HG03025 (cell line): ENCODE data around the gene LAMA5.

Experiments
- ATAC-seq: cut with Tn5 transposase; IDR thresholded peaks from one replicate; pipeline ENCODE4 v1.9.1; 2021; ENCODE audit warnings: mild to moderate bottlenecking, moderate library complexity; ENCODE audit not compliant: unreplicated experiment, low FRiP score

LAMA5 gene

DNA sequence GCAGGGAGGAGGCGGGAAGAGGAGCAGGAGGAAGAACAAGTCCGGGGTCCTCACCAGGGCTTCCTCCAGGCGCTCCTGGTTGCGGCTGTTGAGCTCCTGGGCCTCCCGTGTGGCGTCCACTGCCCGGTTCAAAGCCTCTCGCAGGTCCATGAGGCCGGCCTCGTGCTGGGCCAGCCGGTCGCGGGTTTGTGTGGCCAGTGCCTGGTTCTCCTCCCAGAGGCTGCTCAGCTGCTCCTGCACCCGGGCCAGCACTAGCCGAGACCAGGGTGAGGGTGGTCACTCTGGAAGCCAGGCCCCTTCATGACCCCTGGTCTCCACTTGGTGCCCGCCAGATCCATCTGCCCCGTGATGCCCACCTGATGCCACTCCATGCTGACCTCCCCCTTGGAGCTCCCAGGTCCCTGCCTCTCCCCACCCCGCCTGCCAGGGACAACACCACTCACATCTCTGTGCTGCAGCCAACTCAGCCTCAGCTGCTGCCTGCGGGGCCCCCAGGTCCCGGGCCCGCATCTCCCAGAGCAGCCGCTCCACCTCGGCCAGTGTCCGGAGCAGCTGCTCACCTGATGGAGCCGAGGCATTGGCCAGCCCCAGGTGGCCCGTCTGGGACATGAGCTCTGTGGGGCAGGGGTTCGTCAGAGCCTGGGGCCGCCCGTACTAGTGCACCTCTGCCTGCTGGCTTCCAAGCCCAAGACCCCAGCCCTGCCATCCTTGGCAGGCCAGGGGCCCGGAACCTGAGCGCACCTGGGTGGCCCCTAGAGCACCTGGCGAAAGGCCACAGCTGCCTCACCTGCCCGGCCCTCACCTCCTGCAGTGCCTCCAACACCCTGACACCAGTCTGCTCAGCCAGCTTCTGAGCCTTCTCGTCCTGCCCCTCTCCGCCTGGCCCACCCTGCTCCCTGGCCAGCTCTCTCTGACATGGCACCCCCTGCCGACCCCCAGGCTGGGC lies 48.4 kb downstream of the LAMA5 start:
- ATAC-seq = no peak

DNA sequence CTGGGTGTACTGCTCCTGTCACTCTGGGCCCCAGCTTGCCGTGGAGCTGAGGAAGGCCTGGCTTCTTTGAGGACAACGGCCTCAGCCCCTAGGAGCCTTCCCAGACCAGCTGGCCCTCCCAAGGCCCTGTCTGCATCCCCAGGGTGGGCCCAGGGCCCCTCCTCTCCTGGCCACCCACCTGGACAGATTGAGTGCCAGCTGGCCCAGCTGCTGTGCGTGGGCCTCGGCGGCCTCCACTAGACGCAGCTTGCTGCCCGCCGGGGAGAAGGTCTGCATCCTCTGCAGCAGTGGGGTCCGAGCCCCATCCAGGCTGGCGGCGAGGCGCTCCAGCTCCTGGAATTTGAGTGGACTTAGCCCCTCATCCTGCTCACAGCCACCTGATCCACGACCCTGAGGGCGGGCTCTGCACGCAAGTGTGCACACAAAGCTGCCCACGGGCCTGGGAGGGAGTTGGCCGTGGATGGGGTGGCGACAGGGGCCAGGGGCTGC lies 49.9 kb downstream of the LAMA5 start:
- ATAC-seq = no peak

DNA sequence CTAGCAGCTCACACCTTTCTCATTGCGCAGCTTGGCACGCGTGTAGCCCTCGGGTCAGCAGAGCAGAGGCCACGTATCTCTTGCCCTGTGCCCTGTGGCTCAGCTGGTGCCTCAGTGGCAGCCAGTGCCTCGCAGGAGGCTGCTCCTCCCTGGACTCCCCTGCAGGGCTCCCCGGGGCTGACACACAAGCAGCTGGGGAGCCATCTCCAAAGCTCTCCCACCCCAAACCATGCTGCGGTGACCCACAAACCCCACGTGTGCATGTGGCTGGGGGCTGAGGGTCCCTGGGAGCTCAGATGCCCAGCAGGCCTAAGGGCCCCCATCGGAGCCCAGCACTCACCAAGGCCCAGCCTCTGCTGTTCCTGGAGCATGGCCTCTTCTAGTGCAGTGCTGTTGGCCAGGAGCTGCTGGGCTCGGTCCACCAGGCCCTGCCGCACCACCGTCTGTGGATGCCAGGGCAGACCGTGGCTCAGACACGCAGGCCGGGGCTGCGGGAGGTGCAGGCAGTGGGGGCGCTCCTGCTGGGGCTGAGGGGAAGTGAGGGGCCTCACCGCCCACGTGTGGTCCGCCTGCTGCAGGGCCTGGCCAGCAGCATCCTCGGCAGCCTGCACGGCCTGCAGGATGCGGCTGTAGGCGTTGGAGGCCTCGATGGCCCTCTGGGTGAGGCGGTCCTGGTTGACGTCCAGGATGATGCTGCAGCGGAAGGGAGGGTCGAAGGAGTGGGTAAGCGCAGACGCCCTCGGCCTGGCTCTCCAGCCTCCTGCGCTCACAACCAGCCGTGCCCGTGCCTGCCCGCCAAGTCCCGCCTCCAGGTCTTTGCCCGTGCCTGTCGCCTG lies 50.6 kb downstream of the LAMA5 start:
- ATAC-seq = no peak

DNA sequence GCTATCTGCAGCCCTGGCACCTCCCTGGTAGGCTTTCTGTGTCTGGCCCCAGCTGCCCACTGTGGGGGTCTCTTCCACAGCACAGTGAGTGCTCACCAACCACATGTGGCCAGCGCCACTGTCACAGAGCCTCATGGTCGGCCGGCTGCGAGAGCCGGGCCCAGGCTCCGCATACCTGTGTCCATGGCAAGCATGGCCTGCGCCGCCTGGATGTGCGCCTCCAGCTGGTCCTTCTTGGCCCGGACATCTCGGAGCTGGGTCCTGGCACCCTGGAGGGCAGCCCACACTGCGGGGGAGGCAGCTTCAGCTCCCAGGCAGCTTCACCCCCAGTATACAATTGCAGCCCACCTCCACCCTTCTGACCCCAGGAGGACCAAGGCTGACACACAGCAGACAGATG lies 51.3 kb downstream of the LAMA5 start:
- no peak for ATAC-seq

DNA sequence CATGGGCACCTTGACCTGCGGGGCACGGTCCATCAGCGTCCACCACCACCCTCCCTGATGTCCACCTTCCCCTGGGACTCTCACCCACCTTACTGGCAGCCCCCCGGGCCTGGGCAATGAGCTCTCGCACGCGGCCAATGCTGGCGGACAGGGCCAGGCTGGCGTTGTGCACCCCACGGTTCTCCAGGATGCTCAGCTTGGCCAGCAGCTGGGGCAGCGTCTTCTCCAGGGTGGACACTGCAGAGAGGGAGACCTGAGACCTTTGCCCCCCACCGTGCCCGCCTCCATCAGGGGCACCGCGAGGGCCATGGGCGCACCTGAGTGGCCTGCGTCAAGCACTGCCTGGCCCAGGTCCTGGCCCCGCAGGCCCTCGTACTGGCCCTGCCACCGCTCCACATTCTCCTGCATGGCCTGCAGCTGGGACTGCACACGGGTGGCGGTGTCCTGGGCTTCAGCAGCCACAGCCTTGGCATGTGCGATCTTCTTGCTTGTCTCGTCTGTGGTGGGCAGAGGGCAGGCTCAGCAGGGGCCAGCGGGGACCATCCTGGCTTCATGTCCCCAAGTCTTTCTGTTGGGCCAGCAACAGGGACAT lies 52.3 kb downstream of the LAMA5 start:
- ATAC-seq = no peak

DNA sequence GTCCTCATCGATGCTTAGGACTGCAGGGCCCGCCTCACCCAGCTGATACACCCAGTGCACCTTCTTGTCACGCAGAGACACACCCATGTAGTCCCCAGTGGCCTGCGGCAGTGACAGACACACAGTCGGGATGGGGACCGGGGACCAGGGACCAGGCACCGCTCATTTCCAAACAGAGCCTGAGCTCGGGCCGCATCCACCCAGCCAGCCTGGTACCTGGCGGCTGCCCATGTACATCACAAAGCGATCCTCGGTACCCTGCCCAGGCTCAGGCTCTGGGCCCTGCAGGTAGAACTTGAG lies 52.8 kb downstream of the LAMA5 start:
- ATAC-seq = no peak

DNA sequence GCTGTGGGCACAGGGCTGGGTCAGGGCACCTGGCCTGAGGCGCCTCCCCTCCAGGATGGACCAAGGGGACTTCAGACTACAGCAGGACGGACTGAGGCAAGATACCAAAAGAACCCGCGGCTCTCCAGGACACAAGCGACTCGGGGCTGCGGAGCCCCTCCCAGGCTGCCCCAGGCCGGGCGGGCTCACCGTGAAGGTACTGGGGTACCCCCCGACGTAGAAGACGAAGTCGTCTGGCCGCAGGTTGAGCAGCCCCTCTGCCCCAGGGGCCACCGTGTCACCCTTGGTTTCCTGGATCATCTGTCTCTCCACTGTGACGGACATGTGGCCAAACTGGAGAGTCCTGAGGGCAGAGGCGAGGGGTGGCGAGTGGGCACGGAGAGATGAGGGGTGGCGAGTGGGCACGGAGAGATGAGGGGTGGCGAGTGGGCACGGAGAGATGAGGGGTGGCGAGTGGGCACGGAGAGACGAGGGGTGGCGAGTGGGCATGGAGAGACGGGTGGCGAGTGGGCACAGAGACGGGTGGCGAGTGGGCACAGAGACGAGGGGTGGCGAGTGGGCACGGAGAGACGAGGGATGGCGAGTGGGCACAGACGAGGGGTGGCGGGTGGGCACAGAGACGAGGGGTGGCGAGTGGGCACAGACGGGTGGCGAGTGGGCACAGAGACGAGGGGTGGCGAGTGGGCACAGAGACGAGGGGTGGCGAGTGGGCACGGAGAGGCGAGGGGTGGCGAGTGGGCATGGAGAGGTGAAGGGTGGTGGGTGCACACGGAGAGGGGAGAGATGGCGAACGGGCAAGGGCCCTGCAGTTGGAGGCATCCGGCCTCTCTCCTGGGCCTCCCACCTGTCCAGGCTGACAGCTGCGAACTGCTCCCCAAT lies 53.4 kb downstream of the LAMA5 start:
- no peak for ATAC-seq

DNA sequence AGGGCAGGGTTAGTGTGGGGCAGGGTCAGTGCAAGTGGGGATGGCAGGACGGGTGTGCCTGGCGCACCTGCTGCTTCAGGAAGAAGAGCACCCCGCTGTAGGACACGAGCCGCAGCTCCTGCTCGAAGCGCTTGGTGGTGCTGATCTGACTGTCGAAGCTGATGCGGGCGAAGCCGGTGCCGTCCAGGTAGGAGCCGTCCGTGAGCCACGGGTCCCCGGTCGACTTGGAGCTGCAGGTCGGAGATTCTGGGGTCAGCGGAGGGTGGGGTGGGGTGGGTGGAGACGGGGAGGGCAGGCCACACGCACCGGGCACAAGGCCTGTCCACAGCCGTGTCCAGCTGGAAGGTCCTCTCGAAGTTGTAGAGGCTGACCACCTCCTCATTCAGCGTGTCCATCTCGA lies 54.1 kb downstream of the LAMA5 start:
- no peak for ATAC-seq

DNA sequence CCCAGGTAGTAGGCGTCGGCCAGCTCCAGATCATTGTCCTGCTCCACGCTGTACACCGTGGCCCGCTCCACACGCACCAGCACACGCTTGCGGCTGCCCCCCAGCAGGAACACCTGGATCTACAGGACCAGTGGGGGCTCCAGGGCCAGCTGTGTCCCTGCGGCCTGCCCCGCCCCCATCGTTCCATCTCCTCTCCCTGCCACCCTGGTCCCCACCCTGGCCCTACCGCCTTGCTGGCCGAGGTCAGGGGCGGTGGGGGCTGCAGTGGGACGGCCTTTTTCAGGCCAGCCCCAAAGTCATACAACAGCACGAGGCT lies 54.5 kb downstream of the LAMA5 start:
- no peak for ATAC-seq

DNA sequence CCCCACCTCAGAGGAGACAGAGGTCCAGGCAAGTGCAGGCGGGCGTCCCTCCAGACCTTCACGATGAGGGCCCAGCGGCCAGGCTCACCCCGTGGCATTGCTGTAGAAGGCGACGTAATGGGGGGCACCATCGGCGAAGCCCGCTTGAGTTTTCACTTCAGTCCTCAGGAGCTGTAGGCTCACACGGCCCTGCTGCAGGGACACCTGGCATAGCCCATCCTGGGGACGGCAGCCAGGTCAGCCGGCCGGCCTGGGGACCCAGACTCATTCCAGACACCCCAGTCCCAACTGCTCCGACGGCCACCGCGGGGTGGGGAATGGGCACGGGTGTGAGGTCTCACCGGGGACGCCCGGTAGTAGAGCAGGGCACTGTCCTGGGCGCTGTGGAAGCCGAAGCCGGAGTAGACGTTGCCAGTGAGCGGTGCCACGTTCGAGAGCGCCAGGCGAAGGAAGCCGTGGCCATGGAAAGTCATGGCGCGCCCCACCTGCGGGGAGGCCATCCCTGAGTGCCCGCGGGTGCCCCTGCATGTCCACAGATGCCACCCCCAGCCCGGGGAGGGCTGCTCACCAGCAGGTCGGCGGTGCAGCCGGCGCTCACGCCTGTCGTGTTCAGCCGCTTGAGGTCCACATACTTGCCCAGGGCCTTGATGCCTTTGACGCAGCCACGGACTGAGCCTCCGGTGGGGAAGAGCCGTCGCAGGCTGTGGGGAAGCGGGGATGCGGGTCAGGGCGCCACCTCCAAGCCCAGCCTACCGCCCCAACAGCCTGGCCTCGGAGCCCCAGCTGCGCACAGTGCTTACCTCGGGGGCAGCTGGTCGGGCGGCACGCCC lies 55.1 kb downstream of the LAMA5 start:
- no peak for ATAC-seq

DNA sequence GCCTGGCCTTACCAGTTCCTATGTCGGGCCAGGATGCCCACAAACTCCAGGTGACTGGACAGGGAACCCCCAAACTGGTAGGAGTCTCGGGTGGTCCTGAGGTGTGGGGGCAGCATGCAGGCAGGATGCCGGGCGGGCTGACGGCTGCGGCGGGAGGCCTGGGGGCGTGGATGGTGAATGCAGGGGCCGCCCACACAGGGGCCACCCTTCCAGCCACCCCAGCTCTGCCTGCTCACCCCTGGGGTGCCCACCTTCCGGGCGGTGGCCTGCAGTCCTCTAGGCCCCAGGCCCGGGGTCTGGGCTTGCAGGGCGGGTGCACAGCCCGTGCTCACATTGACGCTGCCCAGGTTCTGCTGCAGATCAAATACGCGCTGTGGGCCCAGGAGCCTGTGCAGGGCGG lies 56.0 kb downstream of the LAMA5 start:
- ATAC-seq = no peak

DNA sequence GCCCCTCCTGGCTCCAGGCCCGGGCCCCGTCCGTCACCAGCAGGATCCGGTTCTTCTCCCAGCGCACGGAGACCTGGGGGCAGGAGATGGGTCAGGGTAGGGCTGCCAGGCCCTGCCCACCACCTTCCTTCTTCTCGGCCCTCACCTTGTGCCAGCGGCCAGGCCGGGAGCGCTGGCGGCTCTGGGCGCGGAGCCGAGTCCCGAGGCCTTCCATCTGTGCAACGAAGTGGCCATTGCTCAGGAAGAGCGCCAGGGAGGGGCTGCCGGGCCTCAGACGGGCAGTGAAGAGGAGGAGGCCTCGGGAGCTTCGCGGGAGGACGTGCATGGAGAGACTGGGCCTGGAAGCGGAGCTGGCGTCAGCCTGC lies 56.4 kb downstream of the LAMA5 start:
- no peak for ATAC-seq

DNA sequence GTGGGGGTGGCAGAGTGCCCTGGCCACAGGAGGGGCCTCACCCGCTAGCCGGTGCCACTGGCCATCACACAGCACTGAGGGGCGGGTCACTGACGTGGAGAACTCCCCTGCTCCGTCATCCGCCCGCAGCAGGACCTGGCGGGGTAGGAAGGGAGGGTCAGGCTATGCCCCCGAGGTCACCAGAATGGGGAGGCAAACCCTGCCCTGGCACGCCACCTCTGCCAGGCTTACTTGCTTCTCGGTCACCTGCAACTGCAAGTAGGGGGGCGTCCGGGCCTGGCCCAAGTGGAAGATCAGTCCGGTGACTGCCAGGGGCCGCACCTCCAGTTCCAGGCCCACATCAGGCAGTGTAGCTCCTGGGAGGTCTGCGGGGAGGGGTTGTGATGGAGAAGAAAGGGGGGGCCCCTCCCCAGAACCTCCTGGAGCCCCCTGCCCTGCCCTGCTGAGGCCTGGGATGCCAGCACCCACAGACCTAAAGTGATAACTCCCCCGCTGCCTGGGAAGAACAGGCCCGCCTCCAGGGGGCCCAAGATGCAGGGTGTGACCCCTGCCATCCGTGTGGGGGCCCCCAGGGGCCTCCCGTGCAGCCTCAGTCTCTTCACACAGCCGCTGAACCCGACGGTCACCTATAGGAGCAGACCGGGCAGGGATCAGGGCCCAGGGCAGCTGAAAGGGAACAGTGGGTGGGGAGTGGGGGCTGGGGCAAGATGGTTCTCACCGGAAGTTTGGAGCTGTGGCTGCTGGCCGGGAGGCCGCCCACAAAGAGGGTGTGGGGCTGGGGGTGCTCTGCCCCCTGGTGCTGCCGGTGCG lies 57.0 kb downstream of the LAMA5 start:
- ATAC-seq = no peak

DNA sequence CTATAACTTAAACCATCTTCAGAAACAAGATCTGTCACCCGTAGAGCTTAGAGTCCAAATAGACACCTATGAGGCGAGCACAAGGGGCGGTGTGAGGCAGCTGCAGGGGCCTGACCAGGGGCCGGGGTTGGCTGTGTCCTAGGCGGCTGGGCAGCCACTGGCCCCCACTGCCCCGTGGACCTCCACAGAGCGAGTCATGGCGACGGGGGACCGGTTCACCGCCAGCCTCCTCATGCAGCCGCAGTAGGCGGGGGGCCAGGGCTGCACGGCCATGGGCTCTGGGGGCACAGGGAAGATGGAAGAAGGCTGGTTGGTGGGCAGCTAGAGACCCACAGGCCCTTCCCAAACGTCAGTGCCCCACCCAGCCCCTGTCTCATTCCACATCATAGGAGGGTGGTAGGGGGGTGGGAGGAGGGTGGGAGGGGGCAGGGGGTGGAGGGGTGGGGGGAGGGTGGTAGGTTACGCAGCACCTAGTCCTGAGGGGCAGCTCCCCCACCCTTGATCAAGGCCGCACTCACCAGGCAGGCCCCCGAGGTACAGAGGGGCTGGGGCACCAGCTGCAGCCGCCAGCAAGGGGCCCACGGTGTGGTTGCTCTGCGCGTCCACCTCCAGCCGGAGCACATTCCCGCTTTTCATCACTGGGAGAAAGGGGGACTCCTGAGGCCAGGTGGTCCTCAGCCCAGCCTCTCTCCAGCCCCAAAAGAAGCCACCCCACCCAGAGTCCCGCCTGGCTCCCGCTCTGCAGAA lies 57.7 kb downstream of the LAMA5 start:
- ATAC-seq = no peak

DNA sequence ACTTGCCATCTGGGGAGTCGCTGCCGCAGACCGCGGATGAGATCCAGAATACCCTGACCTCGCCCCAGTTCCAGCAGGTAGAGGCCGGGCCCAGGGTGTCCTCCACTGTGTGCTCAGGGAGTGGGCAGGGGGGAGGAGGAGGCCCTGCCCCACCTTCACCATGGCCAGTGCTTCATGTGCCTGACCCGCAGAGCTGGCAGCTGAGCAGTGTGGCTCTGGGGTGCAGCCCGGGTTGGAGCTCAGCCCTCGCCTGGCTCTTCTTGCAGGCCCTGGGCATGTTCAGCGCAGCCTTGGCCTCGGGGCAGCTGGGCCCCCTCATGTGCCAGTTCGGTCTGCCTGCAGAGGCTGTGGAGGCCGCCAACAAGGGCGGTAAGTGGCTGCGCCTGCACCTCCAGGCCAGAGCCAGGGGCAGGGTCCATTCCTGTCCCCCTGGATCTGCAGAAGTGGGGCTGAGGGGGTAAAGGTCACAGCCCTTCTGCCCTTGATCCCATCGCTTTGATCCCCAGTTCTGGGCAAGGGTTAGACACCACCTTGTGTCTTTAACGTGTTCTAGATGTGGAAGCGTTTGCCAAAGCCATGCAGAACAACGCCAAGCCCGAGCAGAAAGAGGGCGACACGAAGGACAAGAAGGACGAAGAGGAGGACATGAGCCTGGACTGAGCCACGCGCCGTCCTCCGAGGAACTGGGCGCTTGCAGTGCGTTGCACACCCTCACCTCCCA lies 58.9 kb downstream of the LAMA5 start:
- ATAC-seq = no peak

DNA sequence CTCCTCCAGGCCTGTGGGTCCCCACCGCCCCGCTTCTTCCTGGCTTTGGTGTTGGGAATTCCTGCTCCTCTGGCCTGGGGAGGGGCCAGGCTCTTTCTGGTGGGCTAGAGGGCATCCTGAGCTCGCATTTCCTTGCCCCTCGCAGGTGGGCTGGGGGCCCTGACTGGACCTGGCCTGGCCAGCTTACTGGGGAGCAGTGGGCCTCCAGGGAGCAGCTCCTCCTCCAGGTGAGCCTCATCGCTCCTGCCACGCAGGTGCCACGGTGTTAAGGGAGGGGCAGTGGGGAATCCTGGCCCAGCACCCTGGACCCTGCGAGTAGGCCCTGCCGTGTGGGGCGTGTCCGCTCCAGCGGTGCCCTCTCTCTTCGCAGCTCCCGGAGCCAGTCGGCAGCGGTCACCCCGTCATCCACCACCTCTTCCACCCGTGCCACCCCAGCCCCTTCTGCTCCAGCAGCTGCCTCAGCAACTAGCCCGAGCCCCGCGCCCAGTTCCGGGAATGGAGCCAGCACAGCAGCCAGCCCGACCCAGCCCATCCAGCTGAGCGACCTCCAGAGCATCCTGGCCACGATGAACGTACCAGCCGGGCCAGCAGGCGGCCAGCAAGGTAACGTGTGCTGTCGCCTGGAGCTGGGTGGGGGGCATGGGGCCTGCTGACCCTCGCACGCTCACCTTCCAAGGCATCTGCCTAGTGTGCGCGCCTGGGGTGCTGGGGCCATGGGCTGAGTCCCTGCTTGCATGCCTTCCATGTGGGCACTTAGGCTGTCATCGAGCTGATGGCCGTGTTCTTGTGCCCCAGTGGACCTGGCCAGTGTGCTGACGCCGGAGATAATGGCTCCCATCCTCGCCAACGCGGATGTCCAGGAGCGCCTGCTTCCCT lies 59.6 kb downstream of the LAMA5 start:
- no peak for ATAC-seq
